Right lobe of liver (tissue), 6 donors: Measurements from ENCODE around the gene SLC17A3. TPM values are rescaled to one million over a fixed set of nuclear protein-coding genes. Genes with fewer than 3 reads are reported as not detected.
A peak's percentile ranks its signal among the peaks of the same experiment; 100 is the strongest.

Experiments used
- ATAC-seq, 4 donors: fragments of 200-7000 bp; cut with Tn5 transposase; one replicate each; pipeline ENCODE4 v1.9.1; 2020; ENCODE audit warnings: mild to moderate bottlenecking in 4 of 4, moderate library complexity in 4 of 4
- DNase-seq, 3 donors: peaks; one replicate each; pipeline ENCODE4 v3.0.0-alpha.2; 2020
- H3K27ac ChIP-seq, 3 donors: fragments of 200-600 bp; one replicate each; pipeline ENCODE4 v1.8.0; 2022
- H3K27me3 ChIP-seq, 2 donors: fragments of 200-600 bp; one replicate each; pipeline ENCODE4 v1.8.0; 2022
- H3K36me3 ChIP-seq, 4 donors: fragments of 200-600 bp; sonication (generic) in 1 of 4; one replicate each; pipeline versions ENCODE4 v1.5.1 to v1.8.0; 2017 to 2022; ENCODE audit warnings: control low read depth in 1 of 4
- H3K4me1 ChIP-seq, 4 donors: fragments of 200-600 bp; sonication (generic) in 1 of 4; one replicate each; pipeline versions ENCODE4 v1.5.1 to v1.8.0; 2017 to 2022; ENCODE audit warnings: control low read depth in 1 of 4
- H3K4me3 ChIP-seq, 3 donors: fragments of 200-600 bp; one replicate each; pipeline ENCODE4 v1.8.0; 2022
- H3K9me3 ChIP-seq, 4 donors: fragments of 200-600 bp; sonication (generic) in 1 of 4; one replicate each; pipeline versions ENCODE4 v1.5.1 to v1.8.0; 2017 to 2022; ENCODE audit warnings: control low read depth in 1 of 4
- POLR2A ChIP-seq: fragments of 450-650 bp; IDR thresholded peaks from one replicate; pipeline ENCODE4 v1.6.1; 2017; ENCODE audit warnings: antibody characterized with exemption, mild to moderate bottlenecking
- WGBS: methylation state at CpG from one replicate; pipeline ENCODE4 v1.1.6; 2018; ENCODE audit warnings: low coverage, low lambda C conversion rate; ENCODE audit not compliant: insufficient coverage; ENCODE audit errors: missing lambda C conversion rate; 5-methylcytosine and 5-hydroxymethylcytosine counted together
- intact Hi-C, 2 donors: fragments of 100-400 bp; cut with DNase I; formaldehyde crosslinking; loops; one replicate each; pipeline versions ENCODE4 v1.11.2 to v1.14.1; 2022
- total RNA-seq, 6 experiments: library from RNA; depleted of rRNA in 2 of 6; stranded (reverse); fragments of >200 nt in 2 of 6; fragmentation: NEBNext Ultra II Directional in 3 of 6; extraction: Animal tissue kit (Norgen Biotek cat#: 25700) in 3 of 6; gene quantifications; one replicate each; pipeline versions ENCODE4 v1.1.0 to v1.2.4, GENCODE V29; 2016 to 2023
- TF ChIP-seq, protein P1 (sequence below), 4 donors: fragments of 200-600 bp in 3 of 4; fragments of 450-650 bp in 1 of 4; IDR thresholded peaks; one replicate each; pipeline versions ENCODE4 v1.5.1 to v1.8.0; 2016 to 2022; ENCODE audit warnings: antibody characterized with exemption in 4 of 4, mild to moderate bottlenecking in 2 of 4
- donor health status: DM: no; HTN: yes; CAD: no.
- donor health status: DM: no; HTN: no; CAD: no.
- donor health status: DM: no; HTN: no; CAD: no.
- donor health status: DM: no; HTN: yes; CAD: no.
- donor health status: DM: no; HTN: yes; CAD: no.

Gene SLC17A3
- total RNA-seq, 6 experiments from 2014 or later = 9.5 to 31.4 (median 20.8) TPM

DNA sequence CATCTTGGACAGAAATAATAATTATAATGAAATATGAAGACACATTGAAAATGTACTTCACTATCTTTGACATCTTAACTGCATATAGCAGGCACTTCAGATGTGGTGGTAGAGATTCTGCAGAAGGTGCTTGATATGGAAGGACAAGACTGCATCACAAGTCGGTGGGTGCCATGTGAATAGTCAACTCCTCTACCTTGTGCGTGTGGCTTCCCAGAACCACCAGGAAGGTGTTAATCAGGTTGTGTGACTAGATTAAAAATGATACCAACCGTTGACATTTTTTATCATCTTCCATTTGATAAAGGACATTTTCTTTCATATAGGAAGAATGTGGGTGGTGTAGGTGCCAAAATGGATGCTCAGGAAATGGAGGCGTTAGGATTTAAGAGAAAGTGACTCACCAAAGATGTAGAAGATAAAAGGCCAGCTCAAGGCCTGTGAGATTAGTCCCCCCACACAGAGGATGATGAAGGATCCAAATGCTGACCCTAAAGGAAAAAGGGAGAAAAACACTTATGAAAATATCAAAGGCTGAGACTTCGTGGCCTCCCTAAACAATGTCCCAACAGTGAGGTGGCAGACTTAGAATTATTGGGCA, 44.1 kb upstream of the SLC17A3 start:
- no peak for ATAC-seq

GRCh38 chr6:25916789-25917490, 42.9 kb upstream of the SLC17A3 start:
- Histone ChIP-seq H3K27ac (no peak overlapping the region), H3K4me1 (peaks cover 0 to 18% (median 9%) of the 10 kb centered on the region in 4 donors), H3K27me3 (no peaks in the 10 kb centered on the region), H3K4me3 (no peak overlapping the region), H3K9me3 (no peaks in the 10 kb centered on the region), H3K36me3 (peaks cover 0 to 48% (median 16%) of the 10 kb centered on the region in 4 donors)
- WGBS = 90% methylated on average over 7 of the region's 7 CpGs
- TF ChIP-seq, protein P1, sequence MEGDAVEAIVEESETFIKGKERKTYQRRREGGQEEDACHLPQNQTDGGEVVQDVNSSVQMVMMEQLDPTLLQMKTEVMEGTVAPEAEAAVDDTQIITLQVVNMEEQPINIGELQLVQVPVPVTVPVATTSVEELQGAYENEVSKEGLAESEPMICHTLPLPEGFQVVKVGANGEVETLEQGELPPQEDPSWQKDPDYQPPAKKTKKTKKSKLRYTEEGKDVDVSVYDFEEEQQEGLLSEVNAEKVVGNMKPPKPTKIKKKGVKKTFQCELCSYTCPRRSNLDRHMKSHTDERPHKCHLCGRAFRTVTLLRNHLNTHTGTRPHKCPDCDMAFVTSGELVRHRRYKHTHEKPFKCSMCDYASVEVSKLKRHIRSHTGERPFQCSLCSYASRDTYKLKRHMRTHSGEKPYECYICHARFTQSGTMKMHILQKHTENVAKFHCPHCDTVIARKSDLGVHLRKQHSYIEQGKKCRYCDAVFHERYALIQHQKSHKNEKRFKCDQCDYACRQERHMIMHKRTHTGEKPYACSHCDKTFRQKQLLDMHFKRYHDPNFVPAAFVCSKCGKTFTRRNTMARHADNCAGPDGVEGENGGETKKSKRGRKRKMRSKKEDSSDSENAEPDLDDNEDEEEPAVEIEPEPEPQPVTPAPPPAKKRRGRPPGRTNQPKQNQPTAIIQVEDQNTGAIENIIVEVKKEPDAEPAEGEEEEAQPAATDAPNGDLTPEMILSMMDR (IDR thresholded peaks at IDR 0.05) = no peak
- no peak for TF ChIP-seq POLR2A
- intact Hi-C loops = no loop called here
- ATAC-seq = no peak
- DNase-seq = no peak

More for the DNA sequence above, 44.1 kb upstream of the SLC17A3 start:
- intact Hi-C loops = no loop called here
- no peak for DNase-seq
- Histone ChIP-seq H3K36me3 (peaks cover 2 to 41% (median 13%) of the 10 kb centered on the region in 4 donors), H3K27ac (no peak overlapping the region), H3K4me1 (peaks cover 0 to 18% (median 9%) of the 10 kb centered on the region in 4 donors), H3K27me3 (no peaks in the 10 kb centered on the region), H3K4me3 (no peak overlapping the region), H3K9me3 (no peaks in the 10 kb centered on the region)
- 69% methylated on average over 5 of the region's 5 CpGs for WGBS
- TF ChIP-seq, protein P1 (IDR thresholded peaks at IDR 0.05) = no peak
- no peak for TF ChIP-seq POLR2A

DNA sequence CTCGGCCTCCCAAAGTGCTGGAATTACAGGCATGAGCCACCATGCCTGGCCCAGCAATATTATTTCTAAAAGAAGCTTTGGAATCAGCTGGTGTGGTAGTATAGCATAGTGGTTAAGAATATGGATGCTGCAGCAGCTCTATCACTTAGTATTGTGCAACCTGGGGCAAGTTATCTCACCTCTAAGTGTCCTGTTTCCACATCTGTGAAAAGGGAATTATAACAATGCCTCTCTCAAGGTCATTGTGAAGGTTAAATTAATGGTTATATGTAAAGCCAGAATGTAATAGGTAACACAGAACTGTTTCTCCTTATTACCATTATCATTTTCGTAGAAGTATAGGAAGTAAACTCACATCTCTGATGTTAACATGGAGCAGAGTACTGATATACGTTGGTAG, 42.3 kb upstream of the SLC17A3 start:
- Histone ChIP-seq H3K36me3 (peaks cover 0 to 50% (median 17%) of the 10 kb centered on the region in 4 donors), H3K4me1 (peaks cover 0 to 18% (median 9%) of the 10 kb centered on the region in 4 donors), H3K4me3 (no peak overlapping the region), H3K9me3 (no peaks in the 10 kb centered on the region), H3K27ac (no peak overlapping the region), H3K27me3 (no peaks in the 10 kb centered on the region)
- ATAC-seq (no peak), DNase-seq (no peak)
- WGBS = 67% methylated on average over 3 of the region's 3 CpGs
- no peak for TF ChIP-seq POLR2A
- TF ChIP-seq, protein P1 (IDR thresholded peaks at IDR 0.05) = no peak
- intact Hi-C loops = no loop called here

DNA sequence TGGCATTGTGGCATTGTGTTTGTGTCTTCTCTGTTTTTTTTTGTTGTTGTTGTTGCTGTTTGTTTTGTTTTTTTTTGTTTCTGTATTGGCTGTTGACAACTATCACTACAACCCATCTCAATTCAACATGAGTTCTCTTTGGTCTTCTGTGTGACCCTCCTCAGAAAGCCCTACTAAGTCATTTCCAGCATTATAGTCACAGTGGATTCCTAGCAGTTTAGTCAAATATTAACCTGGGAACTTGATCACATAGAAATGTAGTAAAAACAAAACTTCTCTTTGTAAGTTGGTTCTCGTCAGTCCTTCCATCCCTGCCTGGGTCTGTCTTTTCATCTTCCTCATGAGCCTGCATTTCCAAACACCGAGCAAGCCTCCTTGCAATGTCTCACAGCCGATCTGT, 39.7 kb upstream of the SLC17A3 start:
- Histone ChIP-seq H3K27ac (peak overlapping the region in 2 of 3 donors; percentile 21 to 29), H3K36me3 (peaks cover 0 to 50% (median 17%) of the 10 kb centered on the region in 4 donors), H3K4me1 (peaks cover 0 to 17% (median 2%) of the 10 kb centered on the region in 4 donors), H3K27me3 (no peaks in the 10 kb centered on the region), H3K9me3 (no peaks in the 10 kb centered on the region), H3K4me3 (no peak overlapping the region)
- TF ChIP-seq, protein P1 (IDR thresholded peaks at IDR 0.05) = no peak
- TF ChIP-seq POLR2A = no peak
- peak in 3 of 4 donors; percentile 18 to 50 (median 41) for ATAC-seq
- intact Hi-C loops = no loop called here
- whole genome bisulfite sequencing = 96% methylated on average over 3 of the region's 3 CpGs
- DNase-seq = no peak
